Right renal cortex interstitium (tissue), 3 donors: ENCODE data around the gene BNC2. TPM values are rescaled to one million over a fixed set of nuclear protein-coding genes. Genes with fewer than 3 reads are reported as not detected.

Experiments
- DNase-seq, 3 donors: peaks; one replicate each; pipeline ENCODE4 v3.0.0-alpha.2; 2013; ENCODE audit warnings: low read depth in 3 of 3, low spot score in 2 of 3
- polyA plus RNA-seq, 3 donors: library from polyadenylated mRNA; unstranded; fragments of 120-200 nt; gene quantifications; one replicate each; pipeline ENCODE4 v1.2.1, GENCODE V29; 2013; ENCODE audit not compliant: insufficient read length in 3 of 3

Gene BNC2
- polyA plus RNA-seq, 3 donors, result 8.3 to 8.5 (median 8.4) TPM

DNA sequence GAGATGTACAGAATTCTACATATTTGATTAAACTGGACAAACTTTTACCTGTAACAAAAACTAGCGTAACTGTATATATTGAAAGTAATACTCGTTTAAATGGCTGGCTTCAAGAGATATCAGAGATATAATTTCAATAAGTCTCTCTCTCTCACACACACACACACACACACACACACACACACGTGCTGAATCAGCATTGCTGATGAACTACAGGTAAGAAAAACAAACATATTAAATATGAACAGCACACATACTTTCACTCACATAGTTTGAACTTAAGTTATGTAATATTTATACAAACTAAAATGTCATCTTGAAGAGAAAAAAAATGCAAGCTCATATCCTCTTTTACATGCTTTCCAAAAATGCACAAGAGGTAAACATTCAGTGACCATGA, 145.4 kb downstream of the BNC2 start:
- DNase-seq, result no peak

DNA sequence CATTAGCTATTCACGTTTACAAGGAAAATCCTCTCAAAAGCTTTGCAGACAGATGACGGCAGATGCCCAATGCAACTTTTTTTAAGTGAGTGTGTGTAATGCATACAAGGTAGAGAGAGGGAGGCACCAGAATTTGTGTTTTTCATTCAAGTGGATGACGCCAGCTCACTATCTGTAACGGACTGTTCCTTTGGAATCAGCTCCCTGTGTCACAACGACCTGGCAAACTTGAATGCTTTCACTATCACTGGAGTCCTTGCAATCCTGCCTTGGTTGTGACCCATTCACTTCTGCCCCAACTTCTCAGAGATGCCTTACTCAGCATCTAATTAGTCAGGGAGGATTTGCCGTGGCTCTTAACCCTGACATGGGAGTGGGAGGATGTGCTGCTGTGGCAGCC, 148.5 kb downstream of the BNC2 start:
- no peak for DNase-seq

DNA sequence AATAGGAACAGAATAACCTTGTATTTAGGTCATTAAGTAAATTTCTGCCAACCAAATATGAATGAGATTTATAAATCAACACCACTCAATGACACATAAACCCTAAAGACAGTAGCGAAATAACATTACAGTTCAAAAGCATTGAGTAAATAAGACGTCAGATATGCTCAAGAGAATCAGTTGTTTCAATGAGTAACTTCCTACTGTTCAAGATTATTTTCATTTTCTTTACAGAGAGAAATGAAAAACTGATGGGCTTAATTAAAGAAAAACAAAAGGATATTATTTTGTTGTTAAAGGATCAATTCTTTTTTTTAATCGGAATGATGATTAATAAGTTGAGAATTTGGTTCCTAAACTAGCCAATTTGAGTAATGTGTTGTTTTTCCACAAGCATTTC, 150.1 kb downstream of the BNC2 start:
- no peak for DNase-seq

DNA sequence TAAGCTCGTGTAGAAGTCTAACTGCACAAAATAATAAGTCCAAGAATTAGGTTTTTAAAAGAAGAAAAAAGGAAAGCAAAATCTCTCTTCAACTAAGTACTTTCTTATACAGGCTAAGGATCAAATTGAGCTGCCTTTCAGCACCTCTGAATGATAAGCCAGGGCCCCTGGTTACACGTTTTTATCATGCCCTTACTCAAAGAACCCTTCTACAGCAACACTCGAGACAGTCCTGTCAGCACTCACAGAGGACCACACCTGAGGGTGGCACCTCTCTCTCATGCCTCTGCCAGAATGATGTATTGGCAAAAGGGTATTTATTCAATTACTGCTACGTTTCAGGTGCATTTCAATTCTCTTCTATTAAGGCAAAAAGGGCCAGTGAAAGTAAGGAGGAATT, 150.5 kb downstream of the BNC2 start:
- no peak for DNase-seq

DNA sequence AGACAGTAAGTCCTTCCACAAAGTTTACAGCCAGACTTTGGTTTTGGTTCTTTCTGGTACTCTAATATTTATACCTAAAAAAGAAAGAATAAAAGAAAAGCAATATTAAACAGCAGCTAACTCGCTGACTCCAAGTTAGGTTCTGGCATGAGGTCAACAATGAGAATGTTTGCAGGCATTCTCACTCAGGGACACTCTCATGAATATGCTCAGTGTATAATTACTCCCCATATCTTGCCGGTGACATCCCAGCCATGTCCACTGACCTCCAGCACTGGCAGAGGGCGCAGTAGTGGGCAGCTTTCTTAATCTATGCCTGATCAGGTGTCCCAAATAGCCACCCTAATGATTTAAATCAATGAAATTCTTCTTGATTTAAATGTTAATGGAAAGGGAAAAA, 151.5 kb downstream of the BNC2 start:
- DNase-seq, result no peak

DNA sequence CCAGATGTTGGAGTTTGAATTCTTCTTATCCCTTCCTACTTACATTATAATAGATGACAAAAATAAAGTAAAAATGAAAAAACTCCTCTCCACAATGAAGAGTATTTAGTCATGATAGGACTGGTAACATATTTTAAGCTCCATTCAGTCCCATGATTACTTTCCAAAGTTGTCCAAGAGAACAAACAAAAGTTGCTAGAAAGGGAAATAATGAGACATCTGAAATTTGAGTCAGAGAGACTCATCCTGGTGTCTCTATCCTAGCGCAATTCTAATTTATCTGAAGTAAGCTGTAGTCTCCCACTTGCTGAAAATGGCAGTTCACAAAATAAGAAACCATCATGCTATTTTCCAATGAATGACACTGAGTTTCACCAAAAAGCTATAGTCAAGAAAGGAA, 152.2 kb downstream of the BNC2 start:
- DNase-seq, result no peak

DNA sequence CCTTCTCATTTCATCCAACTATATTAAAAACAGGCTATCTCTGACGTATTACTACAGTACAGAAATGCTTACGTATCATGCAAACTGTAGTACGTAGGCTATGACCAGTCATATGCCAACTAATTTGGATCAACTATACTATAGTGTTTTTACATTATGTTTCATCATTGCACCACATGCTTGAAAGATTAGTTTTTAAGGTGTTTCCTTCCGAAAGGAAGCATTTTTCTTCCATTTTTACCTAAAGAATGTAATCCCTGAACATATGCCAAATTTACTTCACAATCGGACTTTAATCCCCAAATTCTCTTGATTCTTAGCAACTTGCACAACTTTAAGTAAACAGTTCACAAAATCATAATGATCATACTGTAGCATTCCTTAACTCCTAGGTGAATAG, 153.9 kb downstream of the BNC2 start:
- DNase-seq, result no peak

DNA sequence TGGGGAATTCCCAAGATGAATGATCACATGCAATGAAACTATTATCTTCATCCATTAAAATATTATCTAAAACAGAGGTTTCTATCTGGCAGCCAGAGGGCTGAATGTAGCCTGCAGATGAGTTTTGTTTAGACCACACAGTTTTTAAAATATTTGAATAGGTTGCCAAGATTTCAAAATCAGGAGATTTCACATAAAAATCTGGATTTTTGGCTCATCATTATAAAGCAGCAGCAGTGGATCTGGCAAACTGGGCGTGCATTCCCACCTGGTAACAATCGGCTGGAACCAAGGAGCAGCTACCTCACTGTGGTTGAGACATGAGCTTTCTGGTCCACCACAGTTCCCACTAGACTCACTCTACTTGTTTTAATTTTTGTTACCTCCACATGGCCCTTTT, 155.1 kb downstream of the BNC2 start:
- DNase-seq, result no peak

DNA sequence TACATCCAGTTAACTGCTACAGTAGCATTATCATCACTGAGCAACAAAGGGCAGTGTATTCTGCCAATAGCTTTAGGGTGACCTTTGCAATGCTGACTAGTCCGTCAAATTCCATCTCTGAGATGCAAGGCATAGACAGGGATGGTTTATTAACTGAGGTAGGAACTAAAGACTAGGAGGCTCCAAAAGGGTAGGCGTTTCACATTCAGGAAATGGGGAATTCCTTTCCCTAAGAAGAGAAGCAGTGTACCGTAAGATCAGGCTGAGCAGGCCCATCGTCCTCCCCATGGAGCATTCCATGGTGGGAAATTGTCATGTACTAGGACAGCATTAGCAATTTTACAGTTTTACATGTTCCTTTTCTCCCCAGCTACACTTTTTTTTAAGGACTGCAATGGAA, 157.7 kb downstream of the BNC2 start:
- DNase-seq, result no peak

DNA sequence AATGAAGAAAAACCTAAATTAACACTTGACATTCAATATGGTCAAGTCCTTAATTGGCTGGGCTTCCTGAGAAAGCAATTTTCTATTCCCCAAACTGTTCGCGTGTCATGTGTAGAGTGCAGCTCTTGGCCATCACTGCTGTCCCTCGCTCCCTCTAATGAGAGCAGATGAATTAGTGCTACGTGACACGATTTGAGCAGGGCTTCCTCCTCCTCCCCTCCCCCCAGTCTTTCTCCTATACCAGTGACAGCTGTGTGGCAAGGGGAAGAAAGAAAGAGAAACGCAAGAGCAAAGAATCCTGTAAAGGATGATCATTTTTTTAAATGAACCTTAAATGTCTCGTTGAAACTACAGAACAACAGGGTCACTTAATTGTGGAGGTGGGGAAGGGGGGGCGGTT, 159.6 kb downstream of the BNC2 start:
- DNase-seq, result no peak

DNA sequence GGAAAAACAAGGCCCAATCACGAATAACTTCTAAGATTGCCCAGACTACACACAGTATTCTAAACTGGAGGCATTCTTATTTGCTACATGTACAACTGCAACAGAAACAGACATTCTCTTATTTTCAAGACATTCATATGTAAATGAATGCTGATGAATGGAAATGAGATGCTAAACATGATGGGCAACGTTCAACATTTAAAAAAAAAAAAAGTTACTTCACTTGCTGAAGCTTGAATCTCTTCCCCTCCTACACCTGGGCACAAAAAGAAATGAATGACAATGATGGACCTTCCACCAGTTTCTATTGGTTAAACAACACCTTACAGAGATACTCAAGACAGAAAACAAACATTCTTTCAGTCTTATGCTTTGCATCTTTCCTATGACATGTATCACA, 160.5 kb downstream of the BNC2 start:
- DNase-seq, result no peak

DNA sequence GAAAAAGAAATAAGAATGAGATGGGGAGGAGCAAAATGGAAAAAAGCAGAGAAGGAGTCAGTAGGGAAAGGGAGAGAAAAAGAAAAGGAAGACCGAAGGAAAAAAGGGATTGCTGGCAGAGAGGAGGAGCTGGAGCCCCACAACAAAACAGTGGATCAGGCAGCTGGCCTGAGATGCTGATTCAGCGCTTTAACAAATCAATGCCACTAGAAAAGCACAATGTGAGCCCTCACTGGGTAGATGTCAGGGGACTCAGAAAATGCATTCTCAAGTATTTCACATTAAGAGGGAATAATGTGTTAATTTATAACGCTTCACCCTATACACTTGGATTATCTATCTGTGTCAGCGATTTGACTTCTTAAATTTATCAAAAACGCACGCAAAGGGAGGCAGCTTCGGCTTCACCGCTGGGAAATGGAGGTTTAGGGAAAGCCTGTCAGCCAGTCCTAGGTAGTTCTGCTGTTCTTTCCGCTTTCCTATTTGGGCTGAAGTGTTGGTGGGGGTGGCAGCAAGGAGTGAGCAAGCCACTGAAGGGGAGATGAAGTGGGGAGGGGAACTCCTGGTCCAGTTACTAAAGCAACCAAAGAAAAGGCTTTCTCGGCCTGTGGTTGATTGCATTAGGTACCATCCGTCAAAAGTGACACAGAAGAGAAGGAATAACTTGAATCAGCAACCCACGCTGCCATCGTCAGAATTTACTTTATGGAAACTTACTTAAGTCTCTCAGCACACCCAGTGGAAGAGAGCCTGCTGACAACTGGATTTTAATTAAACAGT, 161.6 kb downstream of the BNC2 start:
- no peak for DNase-seq

DNA sequence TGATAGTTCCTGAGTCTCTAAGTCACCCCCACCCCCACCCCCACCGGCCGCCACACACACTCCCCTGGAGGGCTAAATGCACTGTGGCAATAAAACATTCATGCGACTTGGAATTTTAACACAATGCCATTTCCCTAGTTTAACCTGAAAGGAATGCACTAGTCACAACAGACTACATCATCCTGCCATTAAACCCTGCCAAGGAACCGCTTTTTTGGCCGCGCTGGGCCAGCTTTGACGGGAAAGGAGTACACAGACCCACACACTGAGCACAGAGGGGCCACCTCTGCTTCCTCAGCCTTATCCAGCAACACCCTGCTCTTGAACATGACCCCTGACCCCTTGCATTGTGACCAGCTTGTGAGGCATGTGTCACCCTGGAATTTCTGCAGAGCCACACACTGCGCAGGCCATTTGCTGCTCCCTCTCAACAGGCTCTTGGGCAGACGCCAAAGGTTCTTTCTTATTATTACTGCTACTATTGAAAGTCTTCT, 165.3 kb downstream of the BNC2 start:
- DNase-seq, result peak in 2 of 3 donors; percentile 41 to 49

DNA sequence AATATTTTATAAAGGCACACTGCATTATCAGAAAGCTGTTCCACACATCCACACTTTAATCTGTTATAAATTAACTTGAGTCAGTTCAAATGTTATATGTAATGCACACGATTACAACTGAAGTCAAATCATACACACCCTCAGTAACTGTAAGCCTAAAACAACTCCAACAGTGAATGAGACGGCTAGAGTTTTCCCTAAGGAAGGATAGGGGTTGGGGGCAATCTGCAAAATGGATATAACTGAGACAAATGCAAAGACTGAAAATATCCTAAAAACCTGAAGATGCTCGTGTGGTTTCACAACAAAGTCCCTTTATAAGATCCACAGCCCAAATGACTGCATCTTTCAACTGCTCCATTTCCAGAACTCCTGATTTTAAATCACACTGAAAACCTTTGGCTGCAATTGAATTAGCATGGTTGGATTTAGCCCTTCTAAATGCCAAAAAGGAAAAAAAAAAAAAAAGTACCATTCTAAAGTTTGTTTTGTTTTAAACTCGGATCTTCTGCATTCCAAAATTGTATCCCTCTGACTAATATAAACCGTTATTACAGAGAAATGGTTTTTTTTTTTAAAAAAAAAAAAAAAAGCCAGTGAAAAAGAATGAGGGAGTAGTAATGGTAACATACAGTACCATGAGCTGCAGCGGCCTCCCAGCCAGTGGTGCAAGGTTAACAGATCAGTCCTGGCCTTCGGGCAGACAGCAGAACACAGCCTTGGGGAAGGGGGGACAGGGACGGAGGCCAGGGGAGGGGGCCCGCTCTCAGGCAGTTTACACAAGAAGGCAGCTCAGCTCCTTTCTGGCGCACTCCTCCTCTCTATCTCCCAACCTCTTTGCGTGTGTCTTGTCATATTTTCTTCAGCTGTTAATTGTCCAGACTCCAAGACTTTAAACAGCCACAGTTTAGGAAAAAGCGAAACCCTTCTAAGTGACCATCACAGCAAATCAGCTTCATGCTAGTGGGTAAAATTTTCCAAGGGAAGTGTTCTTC, 166.1 kb downstream of the BNC2 start:
- peak in 1 of 3 donors; percentile 18 for DNase-seq

DNA sequence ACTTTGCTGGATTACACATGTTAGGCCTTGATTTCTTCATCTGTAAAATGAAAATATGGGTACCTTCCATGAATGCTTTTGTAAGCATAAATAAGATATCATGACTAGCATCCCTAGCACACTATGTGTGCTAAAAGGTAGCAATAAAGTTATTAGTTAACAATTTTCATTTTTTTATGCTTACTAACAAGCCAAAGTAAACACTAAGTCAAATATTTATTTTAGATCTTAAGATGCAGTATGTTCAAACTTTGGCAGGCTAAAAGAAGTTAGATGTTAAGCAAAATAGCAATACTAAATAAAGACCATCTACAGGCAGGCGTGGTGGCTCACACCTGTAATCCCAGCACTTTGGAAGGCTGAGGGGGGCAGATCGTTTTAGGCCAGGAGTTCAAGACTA, 169.1 kb downstream of the BNC2 start:
- DNase-seq, result no peak

DNA sequence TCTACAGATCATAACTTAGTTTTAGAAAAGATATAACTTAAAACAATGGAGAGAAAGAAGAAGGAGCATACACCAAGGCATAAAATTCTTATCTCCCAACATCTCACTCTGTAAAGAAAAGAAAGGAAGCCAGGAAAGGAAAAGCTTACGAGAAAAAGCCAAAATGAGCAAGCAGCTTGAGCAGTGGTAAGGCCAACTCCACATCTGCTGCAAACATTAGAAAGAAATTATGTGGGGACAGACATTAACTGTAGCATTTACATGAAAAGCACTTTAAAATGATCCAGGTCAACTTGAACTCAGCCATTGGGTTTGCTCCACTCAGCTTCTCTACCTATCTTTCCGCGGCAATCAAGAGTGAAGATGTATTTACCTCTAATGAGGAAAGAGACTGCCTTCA, 176.9 kb downstream of the BNC2 start:
- no peak for DNase-seq

DNA sequence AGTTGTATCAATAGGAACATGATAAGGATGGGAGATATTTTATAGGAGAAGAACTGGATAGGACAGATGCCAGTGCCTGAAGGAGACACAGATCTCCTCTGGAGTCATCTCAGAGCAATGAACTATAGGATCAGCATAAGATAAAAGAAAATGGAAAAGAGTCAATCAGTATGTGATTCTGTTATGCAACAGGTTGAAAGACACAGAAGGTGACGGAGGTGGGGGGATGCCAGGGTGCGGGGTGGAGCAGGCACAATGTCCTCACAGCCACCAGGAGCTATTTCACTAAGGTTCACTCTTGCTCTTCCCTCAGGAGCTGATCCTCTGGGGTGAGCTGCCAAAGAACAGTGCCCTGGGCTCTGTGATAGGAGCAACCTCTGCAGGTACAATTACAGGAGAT, 179.8 kb downstream of the BNC2 start:
- DNase-seq, result no peak

DNA sequence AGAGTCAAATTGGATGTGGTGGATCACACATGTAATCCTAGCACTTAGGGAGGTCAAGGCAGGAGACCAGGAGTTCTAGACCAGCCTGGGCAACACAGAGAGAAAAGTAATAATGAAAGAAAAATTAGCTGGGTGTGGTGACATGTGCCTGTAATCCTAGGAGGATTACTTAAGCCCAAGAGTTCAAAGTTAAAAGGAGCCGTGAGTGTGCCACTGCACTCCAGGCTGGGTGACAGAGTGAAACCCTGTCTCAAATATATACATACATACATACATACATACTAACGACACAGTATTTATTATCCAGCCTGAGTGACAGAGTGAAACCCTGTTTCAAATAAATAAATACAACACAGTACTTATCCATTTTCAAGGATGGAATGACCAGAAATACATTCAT, 180.3 kb downstream of the BNC2 start:
- DNase-seq, result no peak

DNA sequence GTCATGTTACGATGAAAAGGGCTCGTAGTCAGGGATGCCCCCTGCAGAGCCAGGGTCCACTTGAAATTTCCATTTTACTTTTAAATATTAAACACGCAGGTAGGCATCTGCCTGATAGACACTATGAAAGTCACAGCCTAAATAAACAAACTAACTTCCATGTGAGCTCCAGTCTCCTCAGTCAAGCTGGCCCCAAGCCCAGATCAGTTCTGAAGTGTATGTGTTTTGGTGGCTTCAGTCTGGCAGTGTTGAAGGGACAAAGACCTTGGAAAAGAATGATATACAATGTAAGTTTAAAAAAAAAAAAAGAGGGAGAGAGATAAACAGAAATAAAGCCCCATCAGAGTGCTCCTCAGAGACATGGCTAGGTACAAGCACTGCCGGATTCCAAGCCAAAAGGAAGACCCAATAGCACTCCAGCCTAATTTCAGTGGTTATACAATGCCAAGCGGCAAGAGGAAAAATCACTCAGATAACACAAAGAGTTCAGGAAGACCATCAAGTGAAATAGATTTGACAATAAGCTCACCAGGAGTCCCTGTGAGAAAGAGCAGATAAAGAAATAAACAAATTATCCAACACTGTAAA, 181.0 kb downstream of the BNC2 start:
- no peak for DNase-seq

DNA sequence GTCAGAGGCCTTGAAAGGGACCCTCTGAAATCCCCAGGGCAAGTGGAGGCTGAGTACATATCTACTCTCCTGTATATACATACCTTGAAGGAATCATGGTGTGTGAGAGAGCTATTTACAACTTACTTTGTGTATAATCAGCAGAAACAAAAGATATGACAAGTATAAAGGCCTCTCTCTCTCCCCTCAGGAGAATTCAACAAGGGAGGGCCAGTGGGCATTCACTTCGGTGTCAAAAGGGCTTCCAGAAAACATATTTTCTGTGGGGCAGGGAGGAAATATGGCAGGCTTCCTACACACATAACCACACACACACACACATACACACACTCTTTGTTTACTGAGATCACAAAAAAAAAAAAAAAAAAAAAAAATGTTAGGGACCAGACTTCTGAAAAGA, 181.7 kb downstream of the BNC2 start:
- no peak for DNase-seq

DNA sequence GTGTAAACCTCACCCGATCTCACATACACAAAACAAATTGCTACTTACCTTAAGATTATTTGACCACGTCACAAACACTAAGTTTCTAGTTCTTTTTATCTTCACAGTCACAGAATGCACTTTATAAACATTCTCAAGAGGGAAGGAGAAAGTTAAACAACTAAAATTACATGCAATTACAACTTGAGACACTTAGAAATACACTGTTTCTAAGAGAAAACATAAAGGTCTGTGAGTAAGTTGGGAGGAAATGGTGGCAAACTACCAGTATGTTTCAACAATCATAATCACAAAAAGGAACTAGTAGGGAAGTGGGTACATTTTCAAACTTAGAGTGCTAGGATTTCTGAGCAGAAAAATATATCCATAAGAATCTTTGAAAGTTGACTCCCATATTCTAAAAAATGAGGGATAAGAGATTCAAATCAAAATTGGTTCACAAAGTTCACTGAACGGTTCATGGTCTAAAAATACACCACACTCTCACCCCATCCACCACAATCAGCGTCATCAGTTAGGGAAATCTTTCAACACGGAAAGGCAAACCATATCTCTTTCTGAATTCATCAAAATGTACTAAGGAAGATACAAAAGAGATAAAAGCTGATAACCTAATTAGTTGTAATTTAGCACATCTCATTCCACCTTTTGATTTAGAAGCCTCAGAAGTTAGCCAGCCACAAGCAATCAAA, 182.6 kb downstream of the BNC2 start:
- DNase-seq, result no peak
